GM18511 (cell line): Measurements from ENCODE around the gene CDK19.
A peak's percentile ranks its signal among the peaks of the same experiment; 100 is the strongest.

ENCODE experiments used
- ATAC-seq: cut with Tn5 transposase; IDR thresholded peaks from one replicate; pipeline ENCODE4 v1.9.1; 2021; ENCODE audit warnings: mild to moderate bottlenecking, moderate library complexity; ENCODE audit not compliant: unreplicated experiment

CDK19 gene

DNA sequence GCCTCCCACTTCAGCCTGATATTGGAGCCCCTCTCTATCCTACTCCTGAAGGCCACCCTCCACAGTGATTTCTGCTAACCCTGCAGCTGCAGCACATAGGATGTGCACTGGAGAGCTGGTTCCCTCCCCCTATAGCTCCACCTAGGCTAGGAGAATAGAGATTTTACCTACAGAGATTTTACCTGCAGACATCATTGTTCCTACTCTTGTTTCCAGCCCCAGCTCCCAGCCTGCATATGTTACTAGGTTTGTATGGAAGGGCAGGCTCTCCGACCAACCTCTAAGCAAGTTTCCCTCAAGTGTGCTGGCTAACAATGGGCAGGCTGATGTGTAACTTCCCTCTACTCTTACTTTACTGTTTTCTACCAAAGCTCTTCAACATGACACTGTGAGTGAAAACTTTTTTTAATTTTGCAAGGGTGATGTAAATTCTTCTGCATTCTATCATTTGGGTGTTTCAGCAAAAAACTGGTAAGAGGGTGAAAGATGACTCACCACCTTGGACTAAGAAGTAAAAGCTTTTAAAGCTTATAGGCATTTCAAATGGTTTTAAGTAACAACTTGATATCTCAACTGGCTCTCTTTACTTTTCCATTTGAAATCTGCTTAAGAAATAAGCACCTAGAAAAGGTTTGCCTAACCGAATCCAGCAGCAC, 106.8 kb downstream of the CDK19 start:
- no peak for ATAC-seq

DNA sequence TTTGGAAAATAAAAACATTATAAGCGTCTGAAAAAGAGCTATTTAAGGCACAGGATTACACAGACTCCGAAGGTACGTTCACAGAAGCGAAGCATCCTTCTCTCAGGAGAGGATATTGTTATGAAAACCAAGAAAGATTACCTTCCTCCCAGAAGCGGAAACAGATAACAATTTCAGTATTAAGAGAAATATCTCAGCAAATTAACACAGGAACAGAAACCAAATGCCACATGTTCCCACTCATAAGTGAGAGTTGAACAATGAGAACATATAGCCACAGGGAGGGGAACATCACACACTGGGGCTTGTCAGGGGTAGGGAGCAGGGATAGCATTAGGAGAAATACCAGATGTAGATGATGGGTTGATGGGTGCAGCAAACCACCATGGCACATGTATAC, 109.7 kb downstream of the CDK19 start:
- peak; percentile 67 for ATAC-seq

DNA sequence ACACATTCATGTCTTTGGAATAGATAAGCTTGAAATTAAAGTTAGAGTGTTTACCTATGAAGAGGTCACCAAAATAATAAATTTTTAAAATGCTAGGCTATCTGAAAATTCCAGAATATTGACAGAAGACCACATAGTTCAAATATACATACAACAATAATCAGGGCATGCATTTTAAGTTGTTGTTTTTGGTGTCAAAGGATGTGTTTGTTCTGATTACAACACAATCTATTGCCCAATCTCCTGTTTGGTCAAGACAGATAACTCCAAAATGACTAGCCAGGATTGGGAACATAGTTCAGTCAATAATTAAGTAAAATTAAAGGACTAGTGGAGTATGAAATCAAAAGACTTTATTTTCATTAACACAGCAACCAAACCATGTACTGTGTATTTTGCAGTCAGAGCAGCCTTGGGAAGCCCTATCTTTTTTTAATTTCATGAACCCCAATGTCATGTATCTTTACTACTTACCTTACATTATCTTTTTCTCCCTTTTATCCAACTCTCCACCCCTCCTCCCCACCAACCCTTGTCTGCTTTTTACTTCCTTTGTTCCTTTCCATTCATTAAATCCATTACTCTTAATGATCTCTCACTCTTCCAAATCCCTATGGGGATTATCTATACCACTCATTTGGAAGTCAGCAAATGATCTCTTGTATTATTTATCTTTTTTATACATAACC, 111.2 kb downstream of the CDK19 start:
- ATAC-seq, result no peak

DNA sequence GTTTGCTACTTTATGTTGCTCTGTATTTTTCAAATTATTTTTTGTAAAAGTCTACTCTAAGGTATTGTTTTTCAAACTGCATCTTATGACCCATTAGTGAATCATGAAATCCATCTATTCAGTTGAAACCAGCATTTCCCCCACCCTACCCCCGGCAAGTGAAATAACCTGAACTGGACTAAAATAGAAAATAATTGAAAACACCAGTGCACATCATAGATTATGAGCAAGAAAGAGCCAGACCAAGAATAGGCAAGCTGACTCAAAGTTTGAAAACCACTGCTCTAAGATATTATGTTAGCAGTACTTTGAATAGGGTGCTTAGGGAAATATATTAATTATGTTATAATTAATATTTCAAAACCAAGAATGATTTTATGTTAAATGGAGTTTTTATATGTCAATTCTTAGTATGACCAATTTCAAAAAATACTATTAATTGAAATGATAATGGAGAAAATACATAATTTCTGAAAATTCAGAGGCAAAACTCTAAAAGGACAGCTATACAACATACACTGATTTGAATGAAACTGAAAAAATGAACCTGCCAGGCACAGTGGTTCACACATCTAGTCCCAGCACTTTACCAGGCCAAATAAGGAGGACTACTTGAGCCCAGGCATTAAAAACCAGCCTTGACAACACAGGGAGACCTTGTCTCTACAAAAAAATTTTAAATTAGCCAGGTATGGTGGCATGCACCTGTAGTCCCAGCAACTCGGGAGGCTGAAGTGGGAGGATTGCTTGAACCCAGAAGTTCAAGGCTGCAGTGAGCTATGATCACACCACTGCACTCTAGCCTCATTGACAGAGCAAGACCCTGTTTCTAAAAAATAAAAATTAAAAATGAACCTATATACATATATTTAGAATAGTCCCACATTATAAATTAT, 112.0 kb downstream of the CDK19 start:
- ATAC-seq, result no peak

DNA sequence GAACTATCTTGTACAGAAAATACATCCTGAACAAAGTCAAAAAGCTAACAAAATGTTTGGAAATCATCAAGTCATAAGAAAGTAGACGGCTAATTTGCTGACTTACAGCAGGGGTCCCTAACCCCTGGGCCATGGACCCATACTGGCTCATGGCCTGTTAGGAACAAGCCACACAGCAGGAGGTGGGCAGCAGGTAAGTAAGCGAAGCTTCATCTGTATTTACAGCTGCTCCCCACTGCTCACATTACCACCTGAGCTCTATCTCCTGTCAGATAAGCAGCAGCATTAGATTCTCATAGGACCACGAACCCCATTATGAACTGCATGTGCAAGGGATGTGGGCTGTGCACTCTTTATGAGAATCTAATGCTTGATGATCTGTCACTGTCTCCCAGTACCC, 115.5 kb downstream of the CDK19 start:
- ATAC-seq, result no peak

DNA sequence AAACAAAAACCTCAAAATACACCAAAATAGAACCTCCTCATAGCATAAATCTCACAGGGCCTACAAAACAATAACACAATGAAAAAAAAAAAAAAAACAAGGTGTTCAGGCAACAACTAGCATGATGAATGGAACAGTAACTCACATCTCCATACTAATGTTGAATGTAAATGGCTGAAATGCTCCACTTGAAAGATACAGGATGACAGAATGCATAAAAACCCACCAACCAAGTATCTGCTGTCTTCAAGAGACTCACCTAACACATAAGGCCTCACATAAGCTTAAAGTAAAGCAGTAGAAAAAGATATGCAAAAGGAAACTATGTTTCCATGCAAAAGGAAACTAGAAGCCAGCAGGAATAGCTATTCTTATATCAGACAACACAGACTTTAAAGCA, 121.3 kb downstream of the CDK19 start:
- no peak for ATAC-seq

DNA sequence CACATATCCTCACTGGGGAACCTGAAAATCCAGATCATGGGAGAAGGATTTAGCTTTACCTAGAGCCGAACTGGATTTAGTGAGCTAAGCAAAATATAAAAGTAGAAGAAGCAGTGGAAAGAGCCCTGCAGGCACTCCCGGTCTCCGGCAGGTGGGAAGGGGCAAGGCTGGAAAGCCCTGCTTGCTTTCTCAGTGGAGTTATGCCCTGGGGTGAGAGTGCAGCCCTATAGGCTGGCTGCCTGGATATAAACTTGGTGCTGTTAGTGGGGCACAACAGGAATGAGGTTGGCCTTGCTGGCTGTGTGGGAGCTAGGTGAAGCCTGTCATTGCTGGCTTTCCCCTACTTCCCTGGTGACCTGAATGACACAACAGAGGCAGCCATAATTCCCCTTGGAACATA, 122.0 kb downstream of the CDK19 start:
- no peak for ATAC-seq

DNA sequence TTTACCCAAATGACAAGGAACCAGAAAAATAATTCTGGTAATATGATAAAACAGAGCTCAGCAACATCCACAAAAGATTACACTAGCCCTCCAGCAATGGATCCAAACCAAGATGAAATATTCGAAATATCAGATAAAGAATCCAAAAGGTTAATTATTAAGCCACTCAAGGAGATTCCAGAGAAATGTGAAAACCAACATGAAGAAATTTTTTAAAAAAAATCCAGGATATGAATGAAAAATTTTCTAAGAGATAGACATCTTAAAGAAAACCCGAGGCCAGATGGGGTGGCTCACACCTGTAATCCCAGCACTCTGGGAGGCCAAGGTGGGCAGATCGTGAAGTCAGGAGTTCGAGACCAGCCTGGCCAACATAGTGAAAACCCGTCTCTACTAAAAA, 124.4 kb downstream of the CDK19 start:
- ATAC-seq, result no peak

DNA sequence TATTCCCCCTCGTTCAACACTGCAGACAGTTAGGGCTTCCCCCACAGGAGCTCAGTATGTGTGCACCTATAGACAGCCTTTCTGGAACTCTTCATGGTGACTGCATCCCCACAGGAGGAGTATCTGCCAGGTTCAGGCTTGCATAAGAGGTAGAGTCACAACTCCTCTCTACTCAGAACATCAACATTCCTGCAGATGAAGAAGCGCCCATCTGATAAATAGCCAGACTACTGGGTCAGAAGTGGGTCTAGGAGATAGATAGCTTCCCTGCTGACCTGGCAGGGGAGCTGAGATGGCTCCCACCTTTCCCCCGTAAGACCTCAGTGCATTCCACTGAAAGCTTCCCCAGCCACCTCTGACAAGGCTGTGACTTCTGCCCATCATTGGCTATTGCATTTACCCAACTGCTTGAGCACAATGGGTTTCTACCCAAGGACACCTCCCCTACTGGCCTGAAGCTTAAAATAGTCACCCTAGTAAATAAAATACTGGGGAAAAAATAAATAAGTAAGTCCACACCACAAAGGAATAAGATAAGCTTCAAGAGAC, 125.1 kb downstream of the CDK19 start:
- ATAC-seq, result no peak

DNA sequence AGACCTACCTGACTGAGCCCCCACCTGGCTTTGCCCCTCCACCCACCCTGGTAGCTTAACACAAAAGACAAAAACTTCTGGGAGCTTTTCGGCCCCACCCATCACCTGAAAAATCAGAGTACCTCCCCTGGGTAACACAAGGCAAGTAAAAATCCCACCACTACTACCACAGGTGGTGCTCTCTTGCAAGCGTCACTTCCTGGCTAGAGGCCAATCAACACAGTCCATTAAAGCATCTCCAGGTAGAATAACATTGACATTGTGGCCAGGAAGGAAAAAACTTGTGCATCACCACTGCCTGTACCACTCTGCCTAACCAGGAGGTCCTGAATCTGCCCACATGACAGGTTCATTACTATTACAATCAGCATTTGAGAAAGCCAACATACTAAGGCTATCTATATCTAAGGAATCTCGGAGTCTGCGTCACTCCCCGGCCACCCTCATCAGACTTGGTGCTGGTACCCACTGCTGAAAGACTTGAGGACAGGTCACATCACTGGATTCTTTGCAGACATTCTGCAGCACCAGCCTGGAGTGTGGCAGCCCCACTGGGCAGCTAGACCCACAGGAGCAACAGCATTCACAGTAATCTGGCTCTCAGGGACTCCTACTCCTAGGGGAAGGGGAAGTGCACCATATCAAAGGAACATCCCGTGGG, 125.9 kb downstream of the CDK19 start:
- no peak for ATAC-seq

DNA sequence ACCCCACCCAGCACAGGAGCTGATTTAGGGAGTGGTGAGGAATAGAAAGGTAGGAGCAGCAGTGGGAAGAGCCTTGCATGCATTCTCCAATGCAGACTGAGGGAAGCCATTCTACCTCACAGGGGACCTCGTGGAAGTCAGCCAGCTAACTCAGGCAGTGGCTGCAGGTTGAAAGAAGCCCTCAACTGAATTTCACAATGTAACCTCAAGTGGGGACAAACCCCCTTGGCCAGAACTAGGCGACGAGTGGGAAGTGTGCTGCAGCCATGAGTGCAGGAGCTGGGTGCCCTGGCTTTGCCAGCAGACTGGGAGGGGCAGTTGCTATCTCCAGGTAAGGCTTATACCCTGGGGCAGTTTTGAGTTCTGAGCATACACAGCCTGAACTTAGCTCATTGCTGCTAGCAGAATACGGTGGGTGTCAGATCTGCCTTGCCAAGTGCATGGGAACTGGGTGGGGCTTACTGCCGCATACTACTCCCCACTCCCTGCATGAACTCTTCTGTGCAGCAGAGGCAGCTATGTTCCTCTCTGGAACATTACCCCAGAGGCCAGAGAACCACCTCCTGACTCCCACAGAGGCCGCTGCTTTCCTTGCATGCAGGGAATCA, 126.5 kb downstream of the CDK19 start:
- no peak for ATAC-seq

DNA sequence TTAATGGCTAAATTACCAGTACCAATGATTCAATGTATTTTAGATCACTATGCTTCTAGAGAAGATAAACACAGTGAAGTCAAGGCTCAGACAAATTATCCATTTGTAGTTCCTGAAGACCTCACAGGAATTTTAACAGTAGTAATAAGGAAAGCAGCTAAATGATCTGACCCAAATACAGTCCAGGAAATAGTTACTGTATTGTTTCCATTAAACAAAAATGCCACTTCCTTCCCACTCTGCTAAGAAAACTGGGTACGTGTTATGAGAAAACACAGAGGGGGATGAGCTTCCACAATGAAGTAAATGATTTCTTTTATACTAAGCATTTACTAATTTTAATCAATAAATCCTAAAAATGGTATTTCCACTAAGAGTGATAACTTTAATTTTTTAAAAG, 127.9 kb downstream of the CDK19 start:
- ATAC-seq, result no peak

DNA sequence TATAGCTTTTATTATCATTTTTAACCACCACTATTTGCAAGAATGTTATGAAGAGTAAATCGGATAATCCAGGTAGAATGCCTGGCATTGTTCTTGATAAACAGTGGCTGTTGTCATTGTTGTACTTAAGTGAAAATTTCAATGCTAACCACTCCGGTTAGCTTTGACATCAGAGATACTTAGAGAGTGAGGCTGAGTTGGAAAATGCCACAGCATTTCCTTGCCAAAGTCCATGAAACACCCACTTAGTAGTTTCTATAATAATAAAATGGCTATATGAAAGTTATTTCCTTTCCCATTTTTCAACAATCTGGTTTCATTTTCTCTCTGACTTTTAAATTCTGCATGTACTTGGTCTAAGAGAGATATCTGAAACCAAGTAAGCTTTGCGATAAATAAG, 132.0 kb downstream of the CDK19 start:
- ATAC-seq, result no peak

DNA sequence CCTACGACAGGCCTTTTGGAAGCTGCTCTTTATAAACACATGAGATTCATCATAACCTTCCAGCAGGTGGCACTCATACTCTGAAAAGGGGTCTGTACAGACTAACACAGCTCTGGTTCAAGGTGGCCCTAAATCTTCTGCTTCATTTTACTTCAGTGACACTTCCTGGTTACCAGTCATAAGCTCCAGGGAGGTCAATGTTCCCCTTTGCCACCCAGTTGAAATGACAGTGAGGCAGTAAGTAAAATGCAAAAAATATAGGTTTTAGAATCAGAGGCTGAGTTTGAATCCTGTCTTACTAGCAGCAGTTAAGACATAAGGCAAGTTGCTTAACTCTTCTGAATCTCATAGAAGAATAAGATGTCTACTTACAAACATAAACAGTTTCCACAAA, 132.8 kb downstream of the CDK19 start:
- ATAC-seq, result peak; percentile 98

DNA sequence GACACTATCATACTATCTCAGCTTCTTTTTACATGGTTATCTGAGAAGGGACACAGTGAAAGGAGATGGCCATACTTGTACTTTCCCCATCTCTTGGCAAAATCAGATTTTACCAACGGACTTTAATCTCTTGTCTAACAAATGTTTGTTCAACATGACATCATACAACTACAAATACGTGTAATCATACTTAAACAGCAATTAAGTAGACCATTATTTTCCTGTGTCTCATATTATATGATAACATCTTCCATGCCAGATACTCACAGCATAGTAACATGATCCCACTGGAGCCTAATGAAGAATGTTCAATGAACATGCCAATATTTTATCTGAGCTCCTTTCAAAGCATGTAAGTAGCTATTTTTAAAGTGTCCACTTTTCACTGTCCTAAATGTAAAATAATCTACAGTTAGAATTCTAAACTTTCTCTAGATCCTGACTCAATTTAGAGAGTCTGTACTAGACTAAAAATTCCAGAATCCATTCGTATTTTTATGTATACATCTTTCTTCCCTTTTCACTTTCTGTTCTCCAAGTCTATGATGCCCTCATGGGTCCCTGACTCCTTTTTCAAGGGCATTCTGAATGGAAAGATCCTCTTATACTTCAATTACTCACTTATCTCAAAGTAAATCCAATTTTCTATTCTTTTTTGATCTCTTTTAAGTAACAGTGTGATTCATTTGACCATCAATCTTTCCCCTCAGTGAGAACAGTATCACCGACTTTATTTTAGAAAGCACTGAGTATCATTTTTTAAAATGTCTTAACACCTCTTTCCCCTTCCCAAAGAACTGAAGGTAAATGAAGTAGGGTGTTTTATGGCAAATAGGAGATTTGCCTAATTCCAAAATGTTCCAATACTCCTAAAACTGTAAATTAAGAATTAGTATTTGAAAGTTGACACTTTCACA, 133.5 kb downstream of the CDK19 start:
- peak; percentile 23 for ATAC-seq

DNA sequence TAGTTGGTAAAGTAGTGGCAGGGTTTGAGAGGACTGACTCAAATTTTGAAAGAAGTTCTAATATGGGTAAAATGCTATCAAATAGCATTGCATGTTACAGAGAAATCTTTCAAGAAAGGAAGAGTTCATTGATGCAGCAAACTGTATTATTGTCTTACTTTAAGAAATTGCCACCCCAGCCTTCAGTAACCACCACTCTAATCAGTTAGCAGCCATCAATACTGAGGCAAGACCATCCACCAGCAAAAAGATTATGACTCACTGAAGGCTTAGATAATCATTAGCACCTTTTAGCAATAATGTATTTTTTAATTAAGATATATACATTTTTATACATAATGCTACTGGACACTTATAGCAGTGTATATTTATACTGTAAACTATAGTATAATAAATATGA, 138.9 kb downstream of the CDK19 start:
- ATAC-seq, result no peak

DNA sequence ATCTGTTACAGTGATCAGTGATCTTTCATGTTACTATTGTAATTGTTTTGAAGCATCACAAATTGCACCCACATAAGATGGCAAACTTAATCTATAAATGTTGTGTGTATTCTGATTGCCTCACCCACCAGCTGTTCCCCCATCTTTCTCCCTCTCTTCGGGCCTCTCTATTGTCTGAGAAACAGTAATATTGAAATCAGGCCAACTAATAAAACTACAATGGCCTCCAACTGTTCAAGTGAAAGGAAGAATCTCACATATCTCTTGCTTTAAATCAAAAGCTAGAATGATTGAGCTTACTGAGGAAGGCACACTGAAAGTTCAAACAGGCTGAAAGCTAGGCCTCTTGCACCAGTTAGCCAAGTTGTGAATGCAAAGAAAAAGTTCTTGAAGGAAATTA, 141.2 kb downstream of the CDK19 start:
- ATAC-seq, result no peak

DNA sequence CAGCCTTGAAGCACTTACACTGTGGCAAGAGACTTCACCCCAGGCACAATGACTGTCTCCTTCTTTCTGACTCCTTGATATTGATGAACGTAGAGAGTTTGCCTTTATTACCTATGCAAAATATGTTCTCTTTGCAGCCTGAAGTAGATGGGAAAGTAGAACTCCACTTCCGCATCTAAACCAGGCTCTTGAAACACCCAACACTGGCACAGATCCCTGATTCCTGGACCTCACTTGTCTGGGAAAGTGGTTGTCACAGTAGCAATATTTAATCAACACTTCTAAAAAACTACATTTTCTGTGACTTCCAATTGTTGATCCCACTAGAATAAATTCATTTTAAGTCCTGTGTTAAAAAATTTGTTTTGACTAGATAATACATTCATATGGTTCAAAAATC, 143.1 kb downstream of the CDK19 start:
- ATAC-seq, result no peak

DNA sequence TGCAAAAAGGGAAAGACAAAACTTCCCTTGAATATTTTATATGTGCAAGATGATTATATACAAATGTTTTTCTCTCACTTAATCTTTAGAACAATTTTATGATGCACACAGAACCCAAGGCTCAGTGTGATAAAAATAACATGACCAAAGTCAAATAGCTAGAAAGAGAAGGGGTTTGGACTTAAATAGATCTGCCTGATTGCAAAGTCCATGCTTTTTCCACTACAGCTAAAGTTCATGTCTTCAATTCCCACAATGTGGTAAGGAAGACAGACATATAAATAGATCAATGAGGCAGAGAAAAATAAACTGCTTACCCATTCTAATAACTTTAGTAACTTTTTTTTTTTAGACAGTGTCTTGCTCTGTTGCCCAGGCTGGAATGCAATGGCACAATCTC, 143.8 kb downstream of the CDK19 start:
- no peak for ATAC-seq

DNA sequence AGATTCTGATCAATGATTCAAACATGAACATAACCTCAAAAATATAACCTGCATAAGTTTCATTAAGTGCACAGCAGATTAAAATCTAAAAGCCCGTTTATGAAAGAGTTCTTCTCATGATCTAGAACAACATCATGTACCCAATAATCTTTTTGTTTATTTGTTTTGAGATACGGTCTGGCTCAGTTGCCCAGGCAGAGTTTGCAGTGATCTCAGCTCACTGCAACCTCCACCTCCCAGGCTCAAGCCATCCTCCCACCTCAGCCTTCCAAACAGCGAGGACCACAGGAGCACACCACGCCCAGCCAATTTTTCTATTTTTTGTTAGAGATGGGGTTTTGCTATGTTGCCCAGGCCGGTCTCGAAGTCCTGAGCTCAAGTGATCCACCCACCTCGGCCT, 149.7 kb downstream of the CDK19 start:
- no peak for ATAC-seq
